DOHH2 (cell line): Measurements from ENCODE around the gene BAIAP2L1.
"Not testable (repeated sequence)": the region's sequence is repeated elsewhere in the genome, so short reads cannot be mapped to it uniquely, and the experiment has no call there.

Experiments
- H3F3A ChIP-seq: fragments of 200-600 bp; sonication (generic), shearing (Covaris generic); 2 replicates; pipeline ENCODE4 v1.6.0; 2016; ENCODE audit warnings: antibody characterized with exemption, mild to moderate bottlenecking; ENCODE audit not compliant: control insufficient read depth, insufficient read depth
- H3K27ac ChIP-seq: fragments of 200-600 bp; sonication (generic); 2 replicates; pipeline ENCODE4 v1.5.1; 2014; ENCODE audit warnings: low read depth, mild to moderate bottlenecking, low read length, moderate library complexity
- H3K27me3 ChIP-seq: fragments of 200-600 bp; sonication (generic); 2 replicates; pipeline ENCODE4 v1.6.1; 2014; ENCODE audit warnings: mild to moderate bottlenecking, low read length, mixed read lengths; ENCODE audit not compliant: control insufficient read depth
- H3K36me3 ChIP-seq: fragments of 200-600 bp; sonication (generic); 2 replicates; pipeline ENCODE4 v1.6.1; 2014; ENCODE audit warnings: mild to moderate bottlenecking, low read length, moderate library complexity, mixed read lengths; ENCODE audit not compliant: control insufficient read depth
- H3K4me1 ChIP-seq: fragments of 200-600 bp; sonication (generic); 2 replicates; pipeline ENCODE4 v1.6.1; 2014; ENCODE audit warnings: mild to moderate bottlenecking, low read length, mixed read lengths; ENCODE audit not compliant: control insufficient read depth
- H3K4me2 ChIP-seq: fragments of 200-600 bp; sonication (generic); 2 replicates; pipeline ENCODE4 v1.6.0; 2014; ENCODE audit warnings: mild to moderate bottlenecking, low read length, moderate library complexity
- H3K4me3 ChIP-seq: fragments of 200-600 bp; sonication (generic); 2 replicates; pipeline ENCODE4 v1.5.1; 2014; ENCODE audit warnings: mild to moderate bottlenecking, low read length, mixed read lengths
- H3K79me2 ChIP-seq: fragments of 200-600 bp; sonication (generic); 2 replicates; pipeline ENCODE4 v1.6.1; 2014; ENCODE audit warnings: mild to moderate bottlenecking, low read length, mixed read lengths; ENCODE audit not compliant: control insufficient read depth
- H3K9me2 ChIP-seq: fragments of 200-600 bp; sonication (generic); replicated peaks from 2 replicates; pipeline ENCODE4 v1.6.1; 2014; ENCODE audit warnings: mild to moderate bottlenecking, low read length, mixed read lengths; ENCODE audit not compliant: control insufficient read depth
- H3K9me3 ChIP-seq: fragments of 200-600 bp; sonication (generic); 2 replicates; pipeline ENCODE4 v1.6.1; 2014; ENCODE audit warnings: antibody characterized with exemption, low read length, mixed read lengths; ENCODE audit not compliant: control insufficient read depth, insufficient read depth
- H4K20me1 ChIP-seq: fragments of 200-600 bp; sonication (generic); 2 replicates; pipeline ENCODE4 v1.6.0; 2014; ENCODE audit warnings: low read depth, mild to moderate bottlenecking, antibody characterized with exemption, low read length, moderate library complexity; ENCODE audit not compliant: control insufficient read depth, insufficient read depth
- EZH2phosphoT487 ChIP-seq: fragments of 200-600 bp; sonication (generic); IDR thresholded peaks from 2 replicates; pipeline ENCODE4 v1.6.1; 2017; ENCODE audit warnings: borderline replicate concordance, mild to moderate bottlenecking, antibody characterized with exemption, low read length, moderate library complexity, mixed read lengths
- TF ChIP-seq, protein P1 (sequence below): fragments of 200-600 bp; sonication (generic); IDR thresholded peaks from one replicate; pipeline ENCODE4 v1.5.1; 2014; ENCODE audit warnings: antibody characterized with exemption, mild to moderate bottlenecking, low read depth, low read length; ENCODE audit not compliant: poor library complexity, severe bottlenecking

The BAIAP2L1 gene

DNA sequence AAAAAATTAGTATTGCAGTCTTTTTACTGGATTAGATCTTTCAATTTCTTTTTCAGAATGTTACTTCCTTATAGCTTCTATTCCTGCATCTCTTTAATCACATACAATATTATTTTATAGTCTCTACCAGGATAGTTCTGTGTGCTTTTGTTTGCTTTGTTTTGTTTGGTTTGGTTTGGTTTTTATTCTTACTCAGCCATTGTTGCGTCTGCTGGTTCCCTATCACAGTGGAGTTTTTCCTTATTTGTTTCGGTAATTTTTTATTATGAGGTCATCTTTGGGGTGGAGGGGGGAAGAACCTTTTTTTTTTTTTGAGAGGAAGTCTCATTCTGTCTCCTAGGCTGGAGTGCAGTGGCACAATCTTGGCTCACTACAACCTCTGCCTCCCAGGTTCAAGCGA is 9.0 kb upstream of the BAIAP2L1 start:
- no peak overlapping the region for H3K4me3 ChIP-seq
- H3K79me2 ChIP-seq, result no peaks in the 10 kb centered on the region
- TF ChIP-seq, protein P1, sequence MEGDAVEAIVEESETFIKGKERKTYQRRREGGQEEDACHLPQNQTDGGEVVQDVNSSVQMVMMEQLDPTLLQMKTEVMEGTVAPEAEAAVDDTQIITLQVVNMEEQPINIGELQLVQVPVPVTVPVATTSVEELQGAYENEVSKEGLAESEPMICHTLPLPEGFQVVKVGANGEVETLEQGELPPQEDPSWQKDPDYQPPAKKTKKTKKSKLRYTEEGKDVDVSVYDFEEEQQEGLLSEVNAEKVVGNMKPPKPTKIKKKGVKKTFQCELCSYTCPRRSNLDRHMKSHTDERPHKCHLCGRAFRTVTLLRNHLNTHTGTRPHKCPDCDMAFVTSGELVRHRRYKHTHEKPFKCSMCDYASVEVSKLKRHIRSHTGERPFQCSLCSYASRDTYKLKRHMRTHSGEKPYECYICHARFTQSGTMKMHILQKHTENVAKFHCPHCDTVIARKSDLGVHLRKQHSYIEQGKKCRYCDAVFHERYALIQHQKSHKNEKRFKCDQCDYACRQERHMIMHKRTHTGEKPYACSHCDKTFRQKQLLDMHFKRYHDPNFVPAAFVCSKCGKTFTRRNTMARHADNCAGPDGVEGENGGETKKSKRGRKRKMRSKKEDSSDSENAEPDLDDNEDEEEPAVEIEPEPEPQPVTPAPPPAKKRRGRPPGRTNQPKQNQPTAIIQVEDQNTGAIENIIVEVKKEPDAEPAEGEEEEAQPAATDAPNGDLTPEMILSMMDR, result no peak
- no peak for TF ChIP-seq EZH2phosphoT487
- no peaks in the 10 kb centered on the region for H3K36me3 ChIP-seq
- H3K9me3 ChIP-seq, result no peaks in the 10 kb centered on the region
- no peak overlapping the region for H3K27ac ChIP-seq
- H3K4me2 ChIP-seq, result no peak overlapping the region
- H4K20me1 ChIP-seq, result no peaks in the 10 kb centered on the region
- H3K4me1 ChIP-seq, result no peaks in the 10 kb centered on the region
- H3K27me3 ChIP-seq, result no peaks in the 10 kb centered on the region; the same call in 1 of the 2 replicates
- no peaks in the 10 kb centered on the region for H3K9me2 ChIP-seq
- H3F3A ChIP-seq, result no peaks in the 10 kb centered on the region

DNA sequence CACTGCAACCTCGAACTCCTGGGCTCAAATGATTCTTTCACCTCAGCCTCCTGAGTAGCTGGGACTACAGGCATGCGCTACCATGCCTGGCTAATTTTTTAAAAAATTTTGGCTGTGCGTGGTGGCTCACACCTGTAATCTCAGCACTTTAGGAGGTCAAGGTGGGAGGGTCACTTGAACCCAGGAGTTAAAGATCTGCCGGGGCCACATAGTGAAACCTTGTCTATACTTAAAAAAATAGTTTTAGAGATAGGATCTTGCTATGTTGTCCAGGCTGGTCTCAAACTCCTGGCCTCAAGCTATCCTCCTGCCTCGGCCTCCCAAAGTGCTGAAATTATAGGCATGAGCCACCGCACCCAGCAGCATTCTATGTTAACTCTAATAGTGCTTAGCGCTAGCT is 7.3 kb upstream of the BAIAP2L1 start:
- H3K9me2 ChIP-seq, H3K79me2 ChIP-seq, H3F3A ChIP-seq, H3K4me3 ChIP-seq, H3K36me3 ChIP-seq, H3K27ac ChIP-seq, H3K4me1 ChIP-seq, H4K20me1 ChIP-seq, H3K9me3 ChIP-seq, H3K27me3 ChIP-seq, H3K4me2 ChIP-seq: not testable (repeated sequence)

DNA sequence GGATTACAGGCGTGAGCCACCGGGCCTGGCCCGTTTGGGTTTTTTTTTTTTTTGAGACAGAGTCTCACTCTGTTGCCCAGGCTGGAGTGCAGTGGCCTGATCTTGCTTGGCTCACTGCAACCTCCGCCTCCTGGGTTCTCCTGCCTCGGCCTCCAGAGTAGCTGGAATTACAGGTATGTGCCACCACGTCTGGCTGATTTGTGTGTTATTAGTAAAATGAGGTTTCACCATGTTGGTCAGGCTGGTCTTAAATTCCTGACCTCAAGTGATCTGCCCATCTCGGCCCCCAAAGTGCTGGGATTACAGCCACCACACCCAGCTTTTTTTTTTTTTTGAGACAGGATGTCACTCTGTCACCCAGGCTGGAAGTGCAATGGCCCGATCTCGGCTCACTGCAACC is 5.9 kb upstream of the BAIAP2L1 start:
- Histone ChIP-seq H3K79me2 (no peaks in the 10 kb centered on the region), H3K36me3 (no peaks in the 10 kb centered on the region), H3K27me3 (peaks cover 11% of the 10 kb centered on the region), H3K27ac (no peak overlapping the region), H3K9me2 (no peaks in the 10 kb centered on the region), H3F3A (no peaks in the 10 kb centered on the region), H3K9me3 (no peaks in the 10 kb centered on the region), H3K4me2 (no peak overlapping the region), H4K20me1 (no peaks in the 10 kb centered on the region), H3K4me3 (no peak overlapping the region), H3K4me1 (peaks cover 3% of the 10 kb centered on the region; the same call in 1 of the 2 replicates)
- no peak for TF ChIP-seq EZH2phosphoT487
- TF ChIP-seq, protein P1, result no peak

DNA sequence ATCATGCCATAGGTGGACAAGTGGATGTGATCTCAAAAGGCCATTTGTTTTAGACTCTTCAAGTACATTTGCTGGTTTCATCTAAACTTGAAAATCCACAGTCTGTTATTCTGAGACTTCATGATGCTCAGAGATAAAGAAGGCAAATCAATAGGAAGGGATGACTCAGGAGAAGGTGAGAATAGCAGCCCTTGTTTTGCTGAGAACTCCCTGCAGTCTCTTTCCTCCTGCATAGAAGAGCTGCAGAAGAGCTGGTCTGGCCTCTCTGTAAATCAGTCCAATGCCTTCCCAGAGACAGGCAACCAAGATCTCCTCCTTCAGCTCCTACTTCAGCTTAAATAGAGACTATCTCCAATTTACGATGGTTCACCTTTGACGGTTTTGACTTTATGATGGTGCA is 4.0 kb upstream of the BAIAP2L1 start:
- H3K4me2 ChIP-seq, result no peak overlapping the region
- no peaks in the 10 kb centered on the region for H3K9me2 ChIP-seq
- H4K20me1 ChIP-seq, result no peaks in the 10 kb centered on the region

More for the DNA sequence above, 4.0 kb upstream of the BAIAP2L1 start:
- H3K4me1 ChIP-seq, result peaks cover 17% of the 10 kb centered on the region
- no peaks in the 10 kb centered on the region for H3K36me3 ChIP-seq
- peaks cover 13% of the 10 kb centered on the region for H3K27me3 ChIP-seq
- TF ChIP-seq, protein P1, result no peak
- no peak for TF ChIP-seq EZH2phosphoT487
- H3K9me3 ChIP-seq, result no peaks in the 10 kb centered on the region
- H3K4me3 ChIP-seq, result no peak overlapping the region
- H3K79me2 ChIP-seq, result no peaks in the 10 kb centered on the region
- H3F3A ChIP-seq, result no peaks in the 10 kb centered on the region
- H3K27ac ChIP-seq, result no peak overlapping the region
